ENCODE data around the gene LAT.
A peak's percentile ranks its signal among the peaks of the same experiment; 100 is the strongest.

LAT gene

DNA sequence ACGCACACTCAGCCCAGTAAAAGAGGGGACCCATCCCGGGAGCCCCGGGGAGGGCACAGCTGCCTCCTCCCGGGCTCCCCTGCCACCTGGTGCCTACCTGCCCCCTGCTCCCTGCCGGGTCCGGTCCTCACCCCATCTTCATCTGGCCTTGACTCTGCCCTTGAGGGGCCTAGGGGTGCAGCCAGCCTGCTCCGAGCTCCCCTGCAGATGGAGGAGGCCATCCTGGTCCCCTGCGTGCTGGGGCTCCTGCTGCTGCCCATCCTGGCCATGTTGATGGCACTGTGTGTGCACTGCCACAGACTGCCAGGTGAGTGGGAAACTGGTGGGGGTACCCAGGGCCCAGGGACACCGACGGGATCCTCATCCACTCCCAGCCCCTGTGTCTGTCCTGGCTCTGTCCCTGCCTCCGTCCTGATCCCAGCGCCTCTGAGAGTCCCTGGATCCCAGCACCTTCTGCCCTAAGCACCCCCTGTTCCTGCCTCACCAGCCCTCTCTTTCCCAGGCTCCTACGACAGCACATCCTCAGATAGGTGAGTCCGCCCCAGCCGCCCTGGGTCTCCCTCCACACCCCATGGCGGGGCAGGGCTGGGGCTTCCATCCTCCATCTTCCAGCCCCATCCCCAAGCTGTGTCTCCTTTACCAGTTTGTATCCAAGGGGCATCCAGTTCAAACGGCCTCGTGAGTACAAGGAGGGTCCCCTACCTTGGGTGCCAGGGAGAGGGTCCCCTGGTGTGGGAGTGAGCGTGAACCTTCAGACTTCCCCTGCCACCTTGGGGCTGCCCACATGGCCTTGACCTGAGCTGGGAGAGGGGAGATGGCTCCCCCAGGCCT is 574 bp downstream of the LAT start:
- peaks cover 80 to 97% of the 10 kb centered on the region in 2 experiments for H3K36me3 ChIP-seq (ENCODE audit: control insufficient read depth in 1 of 2, insufficient read depth in 2 of 2, low read depth in 1 of 2, low read length in 2 of 2)
- H3K9me3 ChIP-seq (ENCODE audit: control insufficient read depth, low read length) = peaks cover 14% of the 10 kb centered on the region
- H2BK15ac ChIP-seq (ENCODE audit: low read depth, poor library complexity, severe bottlenecking) = no peak overlapping the region
- no peak overlapping the region for H2BK5ac ChIP-seq (ENCODE audit: low read depth, low read length, poor library complexity, severe bottlenecking)
- no peak overlapping the region for H3K14ac ChIP-seq (ENCODE audit: low read length in 2 of 2)
- peaks cover 21% of the 10 kb centered on the region for H3K79me1 ChIP-seq (replicated peaks; ENCODE audit: low read length, poor library complexity, severe bottlenecking)
- H2AFZ ChIP-seq (ENCODE audit: low read depth, low read length) = no peak overlapping the region
- DNase-seq = no peak
- no peak overlapping the region for H3K9ac ChIP-seq (ENCODE audit: low read length)
- no peak overlapping the region for H3K4ac ChIP-seq (ENCODE audit: low read depth in 1 of 2, low read length in 2 of 2)
- no peaks in the 10 kb centered on the region for H3K4me1 ChIP-seq (ENCODE audit: control insufficient read depth, insufficient read depth, low read depth, low read length)
- no peaks in the 10 kb centered on the region for H3K27me3 ChIP-seq (ENCODE audit: control insufficient read depth in 1 of 2, insufficient read depth in 1 of 2, low read length in 2 of 2)
- H2BK120ac ChIP-seq (ENCODE audit: low read depth, low read length) = no peak overlapping the region
- WGBS = over 99% methylated on average over 19 of the region's 19 CpGs
- H3K4me2 ChIP-seq (ENCODE audit: low read length, poor library complexity, severe bottlenecking) = no peak overlapping the region
- H3K23ac ChIP-seq (ENCODE audit: low read length in 2 of 2) = peak overlapping the region in 1 of 2 experiments; percentile 42
- no peak overlapping the region for H3K18ac ChIP-seq (ENCODE audit: low read depth in 1 of 2, low read length in 2 of 2)
- no peak overlapping the region for H2AK5ac ChIP-seq (ENCODE audit: low read length, severe bottlenecking)
- no peak overlapping the region for H3K27ac ChIP-seq (ENCODE audit: low read length, poor library complexity, severe bottlenecking)
- no peak overlapping the region for H3K4me3 ChIP-seq (ENCODE audit: insufficient read depth in 1 of 2, low read depth in 1 of 2, low read length in 2 of 2)
- no peak overlapping the region for H4K8ac ChIP-seq (ENCODE audit: low read length)
- no peak overlapping the region for H2BK12ac ChIP-seq (ENCODE audit: low read length in 2 of 2)
- H4K91ac ChIP-seq (ENCODE audit: low read length) = no peak overlapping the region

DNA sequence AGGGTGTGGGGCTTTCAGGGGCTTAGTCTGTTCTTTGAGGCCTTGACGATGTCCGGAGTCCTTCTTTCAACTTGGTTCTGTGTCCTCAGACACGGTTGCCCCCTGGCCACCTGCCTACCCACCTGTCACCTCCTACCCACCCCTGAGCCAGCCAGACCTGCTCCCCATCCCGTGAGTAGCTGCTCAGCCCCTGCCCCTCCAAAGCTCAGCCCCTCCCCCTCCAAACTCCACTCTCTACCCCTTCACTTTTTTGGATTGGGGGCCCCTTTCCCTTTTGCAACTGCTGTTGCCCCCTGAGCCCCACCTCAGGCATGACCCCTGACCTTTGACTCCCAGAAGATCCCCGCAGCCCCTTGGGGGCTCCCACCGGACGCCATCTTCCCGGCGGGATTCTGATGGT is 1.2 kb downstream of the LAT start:
- Histone ChIP-seq H3K79me1 (replicated peaks; ENCODE audit: low read length, poor library complexity, severe bottlenecking) (peaks cover 21% of the 10 kb centered on the region), H2BK15ac (ENCODE audit: low read depth, poor library complexity, severe bottlenecking) (no peak overlapping the region), H2BK5ac (ENCODE audit: low read depth, low read length, poor library complexity, severe bottlenecking) (no peak overlapping the region), H4K8ac (ENCODE audit: low read length) (no peak overlapping the region), H3K4me3 (ENCODE audit: insufficient read depth in 1 of 2, low read depth in 1 of 2, low read length in 2 of 2) (no peak overlapping the region), H3K18ac (ENCODE audit: low read depth in 1 of 2, low read length in 2 of 2) (no peak overlapping the region), H3K36me3 (ENCODE audit: control insufficient read depth in 1 of 2, insufficient read depth in 2 of 2, low read depth in 1 of 2, low read length in 2 of 2) (peaks cover 76 to 94% of the 10 kb centered on the region in 2 experiments), H3K9me3 (ENCODE audit: control insufficient read depth, low read length) (peaks cover 14% of the 10 kb centered on the region), H3K27me3 (ENCODE audit: control insufficient read depth in 1 of 2, insufficient read depth in 1 of 2, low read length in 2 of 2) (no peaks in the 10 kb centered on the region), H3K4ac (ENCODE audit: low read depth in 1 of 2, low read length in 2 of 2) (no peak overlapping the region), H2AK5ac (ENCODE audit: low read length, severe bottlenecking) (no peak overlapping the region), H2AFZ (ENCODE audit: low read depth, low read length) (no peak overlapping the region), H4K91ac (ENCODE audit: low read length) (no peak overlapping the region), H3K23ac (ENCODE audit: low read length in 2 of 2) (no peak overlapping the region), H2BK120ac (ENCODE audit: low read depth, low read length) (no peak overlapping the region), H3K9ac (ENCODE audit: low read length) (no peak overlapping the region), H3K14ac (ENCODE audit: low read length in 2 of 2) (no peak overlapping the region), H3K4me1 (ENCODE audit: control insufficient read depth, insufficient read depth, low read depth, low read length) (no peaks in the 10 kb centered on the region), H3K4me2 (ENCODE audit: low read length, poor library complexity, severe bottlenecking) (no peak overlapping the region), H2BK12ac (ENCODE audit: low read length in 2 of 2) (no peak overlapping the region), H3K27ac (ENCODE audit: low read length, poor library complexity, severe bottlenecking) (no peak overlapping the region)
- no peak for DNase-seq
- 97% methylated on average over 9 of the region's 9 CpGs for WGBS

- no peak overlapping the region for H2BK15ac ChIP-seq (ENCODE audit: low read depth, poor library complexity, severe bottlenecking)
- peaks cover 71 to 90% of the 10 kb centered on the region in 2 experiments for H3K36me3 ChIP-seq (ENCODE audit: control insufficient read depth in 1 of 2, insufficient read depth in 2 of 2, low read depth in 1 of 2, low read length in 2 of 2)
- peaks cover 20% of the 10 kb centered on the region for H3K79me1 ChIP-seq (replicated peaks; ENCODE audit: low read length, poor library complexity, severe bottlenecking)
- peaks cover 13% of the 10 kb centered on the region for H3K9me3 ChIP-seq (ENCODE audit: control insufficient read depth, low read length)
- H4K91ac ChIP-seq (ENCODE audit: low read length) = no peak overlapping the region
- no peak overlapping the region for H2BK120ac ChIP-seq (ENCODE audit: low read depth, low read length)
- no peak for DNase-seq
- no peak overlapping the region for H2AFZ ChIP-seq (ENCODE audit: low read depth, low read length)
- H3K9ac ChIP-seq (ENCODE audit: low read length) = no peak overlapping the region
- no peak overlapping the region for H3K4me3 ChIP-seq (ENCODE audit: insufficient read depth in 1 of 2, low read depth in 1 of 2, low read length in 2 of 2)
- H3K18ac ChIP-seq (ENCODE audit: low read depth in 1 of 2, low read length in 2 of 2) = no peak overlapping the region
- H2BK12ac ChIP-seq (ENCODE audit: low read length in 2 of 2) = no peak overlapping the region
- H3K4me1 ChIP-seq (ENCODE audit: control insufficient read depth, insufficient read depth, low read depth, low read length) = no peaks in the 10 kb centered on the region
- H3K4me2 ChIP-seq (ENCODE audit: low read length, poor library complexity, severe bottlenecking) = no peak overlapping the region
- no peak overlapping the region for H2BK5ac ChIP-seq (ENCODE audit: low read depth, low read length, poor library complexity, severe bottlenecking)
- 98% methylated on average over 10 of the region's 13 CpGs for WGBS
- H2AK5ac ChIP-seq (ENCODE audit: low read length, severe bottlenecking) = no peak overlapping the region
- H3K4ac ChIP-seq (ENCODE audit: low read depth in 1 of 2, low read length in 2 of 2) = no peak overlapping the region
- no peak overlapping the region for H3K14ac ChIP-seq (ENCODE audit: low read length in 2 of 2)
- no peaks in the 10 kb centered on the region for H3K27me3 ChIP-seq (ENCODE audit: control insufficient read depth in 1 of 2, insufficient read depth in 1 of 2, low read length in 2 of 2)
- H3K27ac ChIP-seq (ENCODE audit: low read length, poor library complexity, severe bottlenecking) = no peak overlapping the region
- no peak overlapping the region for H3K23ac ChIP-seq (ENCODE audit: low read length in 2 of 2)
- no peak overlapping the region for H4K8ac ChIP-seq (ENCODE audit: low read length)
Observed at GRCh38 chr16:28986492-28986891, 1.6 kb downstream of the LAT start.

DNA sequence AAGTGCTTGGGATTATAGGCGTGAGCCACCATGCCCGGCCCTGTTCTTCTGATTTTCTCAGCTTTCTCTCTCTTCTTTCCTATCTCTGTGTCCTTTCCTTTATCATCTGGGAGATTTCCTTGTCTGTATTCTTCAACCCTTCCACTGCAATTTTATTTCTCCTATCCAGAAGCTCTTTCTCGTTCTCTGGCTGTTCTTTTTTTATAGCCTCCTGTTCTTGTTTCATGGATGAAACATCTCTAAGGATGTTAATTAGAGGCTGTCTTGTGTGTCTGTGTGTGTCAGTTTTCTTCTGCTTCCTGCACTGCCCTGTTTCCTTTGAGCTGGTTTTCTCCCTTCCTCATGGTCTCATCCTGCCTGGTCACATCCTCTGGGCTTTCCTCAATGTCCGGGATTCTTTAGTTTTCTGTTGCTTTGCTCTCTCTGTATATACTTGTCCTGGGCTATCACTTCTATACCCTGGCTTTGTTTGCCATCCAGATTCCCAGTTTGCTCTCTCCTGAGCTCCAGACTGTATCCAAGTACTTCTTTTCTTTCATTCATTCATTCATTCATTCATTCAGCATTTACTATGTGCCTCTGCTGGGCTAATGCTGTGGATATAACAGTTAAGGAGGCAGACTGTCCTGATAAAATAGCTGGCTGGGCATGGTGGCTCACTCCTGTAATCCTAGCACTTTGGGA is 2.5 kb downstream of the LAT start:
- Histone ChIP-seq H3K36me3 (ENCODE audit: control insufficient read depth in 1 of 2, insufficient read depth in 2 of 2, low read depth in 1 of 2, low read length in 2 of 2) (peaks cover 63 to 85% of the 10 kb centered on the region in 2 experiments), H4K91ac (ENCODE audit: low read length) (no peak overlapping the region)

More for the DNA sequence above, 2.5 kb downstream of the LAT start:
- no peak overlapping the region for H2AK5ac ChIP-seq (ENCODE audit: low read length, severe bottlenecking)
- no peaks in the 10 kb centered on the region for H3K4me1 ChIP-seq (ENCODE audit: control insufficient read depth, insufficient read depth, low read depth, low read length)
- H3K27me3 ChIP-seq (ENCODE audit: control insufficient read depth in 1 of 2, insufficient read depth in 1 of 2, low read length in 2 of 2) = no peaks in the 10 kb centered on the region
- H3K79me1 ChIP-seq (replicated peaks; ENCODE audit: low read length, poor library complexity, severe bottlenecking) = peaks cover 12% of the 10 kb centered on the region
- H3K23ac ChIP-seq (ENCODE audit: low read length in 2 of 2) = no peak overlapping the region
- H3K9ac ChIP-seq (ENCODE audit: low read length) = no peak overlapping the region
- no peak overlapping the region for H4K8ac ChIP-seq (ENCODE audit: low read length)
- H3K27ac ChIP-seq (ENCODE audit: low read length, poor library complexity, severe bottlenecking) = no peak overlapping the region
- H2AFZ ChIP-seq (ENCODE audit: low read depth, low read length) = no peak overlapping the region
- no peak overlapping the region for H2BK15ac ChIP-seq (ENCODE audit: low read depth, poor library complexity, severe bottlenecking)
- no peak for DNase-seq
- H2BK5ac ChIP-seq (ENCODE audit: low read depth, low read length, poor library complexity, severe bottlenecking) = no peak overlapping the region
- H3K18ac ChIP-seq (ENCODE audit: low read depth in 1 of 2, low read length in 2 of 2) = no peak overlapping the region
- H3K4me3 ChIP-seq (ENCODE audit: insufficient read depth in 1 of 2, low read depth in 1 of 2, low read length in 2 of 2) = no peak overlapping the region
- H3K14ac ChIP-seq (ENCODE audit: low read length in 2 of 2) = no peak overlapping the region
- no peak overlapping the region for H2BK120ac ChIP-seq (ENCODE audit: low read depth, low read length)
- H3K4ac ChIP-seq (ENCODE audit: low read depth in 1 of 2, low read length in 2 of 2) = no peak overlapping the region
- H2BK12ac ChIP-seq (ENCODE audit: low read length in 2 of 2) = no peak overlapping the region
- 93% methylated on average over 4 of the region's 4 CpGs for WGBS
- H3K4me2 ChIP-seq (ENCODE audit: low read length, poor library complexity, severe bottlenecking) = no peak overlapping the region
- H3K9me3 ChIP-seq (ENCODE audit: control insufficient read depth, low read length) = peaks cover 11% of the 10 kb centered on the region
